Measurements from ENCODE around the gene IL36B.

DNA sequence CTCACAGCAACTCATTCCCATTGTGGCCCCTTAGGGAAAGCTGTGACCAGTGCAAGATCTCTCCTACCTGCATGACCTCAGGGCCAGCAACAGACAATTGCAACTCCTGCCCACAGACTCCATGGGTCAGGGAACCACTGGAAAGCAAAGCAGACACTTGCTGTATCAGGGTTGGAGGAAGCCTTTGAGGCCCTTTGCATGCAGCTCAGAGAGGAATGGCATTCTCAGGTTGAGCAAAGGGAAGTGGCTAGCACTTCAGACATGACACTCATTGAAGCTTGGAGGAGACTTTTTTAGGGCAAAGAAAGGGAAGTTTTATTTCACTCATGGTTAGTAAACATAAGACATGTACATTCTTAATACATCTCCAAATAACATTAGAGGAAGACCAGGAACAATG is 37.2 kb upstream of the IL36B start:
- TF ChIP-seq, protein P1, sequence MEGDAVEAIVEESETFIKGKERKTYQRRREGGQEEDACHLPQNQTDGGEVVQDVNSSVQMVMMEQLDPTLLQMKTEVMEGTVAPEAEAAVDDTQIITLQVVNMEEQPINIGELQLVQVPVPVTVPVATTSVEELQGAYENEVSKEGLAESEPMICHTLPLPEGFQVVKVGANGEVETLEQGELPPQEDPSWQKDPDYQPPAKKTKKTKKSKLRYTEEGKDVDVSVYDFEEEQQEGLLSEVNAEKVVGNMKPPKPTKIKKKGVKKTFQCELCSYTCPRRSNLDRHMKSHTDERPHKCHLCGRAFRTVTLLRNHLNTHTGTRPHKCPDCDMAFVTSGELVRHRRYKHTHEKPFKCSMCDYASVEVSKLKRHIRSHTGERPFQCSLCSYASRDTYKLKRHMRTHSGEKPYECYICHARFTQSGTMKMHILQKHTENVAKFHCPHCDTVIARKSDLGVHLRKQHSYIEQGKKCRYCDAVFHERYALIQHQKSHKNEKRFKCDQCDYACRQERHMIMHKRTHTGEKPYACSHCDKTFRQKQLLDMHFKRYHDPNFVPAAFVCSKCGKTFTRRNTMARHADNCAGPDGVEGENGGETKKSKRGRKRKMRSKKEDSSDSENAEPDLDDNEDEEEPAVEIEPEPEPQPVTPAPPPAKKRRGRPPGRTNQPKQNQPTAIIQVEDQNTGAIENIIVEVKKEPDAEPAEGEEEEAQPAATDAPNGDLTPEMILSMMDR (IDR thresholded peaks at IDR 0.05 in 8 of 11, conservative IDR thresholded peaks at IDR 0.05 in 3 of 11), result no peak
- TF ChIP-seq POLR2A (IDR thresholded peaks at IDR 0.05) (no peak), POLR2AphosphoS5 (IDR thresholded peaks at IDR 0.05) (no peak)

Measured in spleen (tissue), 7 donors.